HG02840 (cell line): ENCODE data around the gene SLC17A6.

Experiments
- ATAC-seq: cut with Tn5 transposase; IDR thresholded peaks from one replicate; pipeline ENCODE4 v1.9.1; 2021; ENCODE audit warnings: mild to moderate bottlenecking, moderate library complexity, moderate number of reproducible peaks; ENCODE audit not compliant: unreplicated experiment, low FRiP score

Gene SLC17A6

DNA sequence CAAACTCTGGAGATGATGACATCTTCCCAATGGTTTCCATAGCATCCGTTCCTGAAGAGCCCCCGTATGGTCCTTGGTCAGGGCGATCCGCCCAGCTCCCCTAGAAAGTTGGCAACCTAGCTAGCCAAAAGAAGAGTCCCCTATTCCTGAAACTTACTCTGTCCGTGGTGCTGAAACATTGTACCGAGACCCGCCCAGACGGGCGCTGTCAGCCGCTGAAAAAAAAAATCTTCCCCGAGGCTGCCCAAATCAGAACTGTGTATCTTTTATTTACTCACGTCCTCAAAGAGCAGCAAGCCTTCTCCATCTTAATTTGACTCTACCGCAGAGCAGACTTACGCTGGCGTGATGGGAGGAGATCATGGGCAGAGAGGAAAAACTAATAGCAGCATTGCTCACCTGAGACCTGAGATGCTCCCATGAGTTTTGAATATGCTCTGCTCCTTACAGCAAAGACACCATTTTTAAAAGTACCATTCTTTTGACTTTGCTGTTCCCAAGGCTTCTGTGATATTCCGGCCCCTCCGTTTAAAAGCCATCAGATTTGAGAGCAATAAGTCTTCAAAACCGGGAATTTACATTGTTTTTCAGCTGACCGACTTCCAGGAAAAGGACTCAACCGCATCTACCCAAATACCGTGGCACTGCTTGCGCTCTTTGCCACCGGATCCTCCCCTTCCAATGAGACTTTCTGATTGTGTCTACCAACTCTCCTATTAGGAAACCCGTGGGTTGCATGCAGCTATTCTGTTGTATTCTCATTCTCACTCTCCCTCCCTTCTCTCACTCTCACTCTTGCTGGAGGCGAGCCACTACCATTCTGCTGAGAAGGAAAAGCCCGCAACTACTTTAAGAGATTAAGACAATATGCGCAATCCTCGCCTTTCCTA, at the start of gene SLC17A6:
Gene SLC17A6, plus strand, starts transcription at position 786 of the 890 bp plus-strand sequence. CDS start 153 bp downstream, outside the sequence.
- no peak for ATAC-seq

DNA sequence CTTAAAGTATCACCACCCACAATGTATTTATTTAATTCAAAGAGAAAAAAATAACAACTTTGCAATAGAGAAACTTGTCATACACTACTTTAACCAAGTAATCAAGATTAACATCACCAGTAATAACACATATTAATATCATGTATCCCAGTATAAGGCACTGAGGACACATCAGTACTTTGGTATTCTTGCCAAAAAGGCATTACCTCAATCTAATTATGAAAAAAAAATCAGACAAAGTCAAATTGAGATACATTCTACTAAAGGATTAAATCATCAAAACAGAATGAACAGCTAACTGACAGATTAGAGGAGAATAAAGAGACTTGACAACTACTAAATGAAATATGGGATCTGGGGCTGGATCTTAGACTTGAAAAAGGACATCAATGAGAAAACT, 35.8 kb upstream of the SLC17A6 start:
- no peak for ATAC-seq

DNA sequence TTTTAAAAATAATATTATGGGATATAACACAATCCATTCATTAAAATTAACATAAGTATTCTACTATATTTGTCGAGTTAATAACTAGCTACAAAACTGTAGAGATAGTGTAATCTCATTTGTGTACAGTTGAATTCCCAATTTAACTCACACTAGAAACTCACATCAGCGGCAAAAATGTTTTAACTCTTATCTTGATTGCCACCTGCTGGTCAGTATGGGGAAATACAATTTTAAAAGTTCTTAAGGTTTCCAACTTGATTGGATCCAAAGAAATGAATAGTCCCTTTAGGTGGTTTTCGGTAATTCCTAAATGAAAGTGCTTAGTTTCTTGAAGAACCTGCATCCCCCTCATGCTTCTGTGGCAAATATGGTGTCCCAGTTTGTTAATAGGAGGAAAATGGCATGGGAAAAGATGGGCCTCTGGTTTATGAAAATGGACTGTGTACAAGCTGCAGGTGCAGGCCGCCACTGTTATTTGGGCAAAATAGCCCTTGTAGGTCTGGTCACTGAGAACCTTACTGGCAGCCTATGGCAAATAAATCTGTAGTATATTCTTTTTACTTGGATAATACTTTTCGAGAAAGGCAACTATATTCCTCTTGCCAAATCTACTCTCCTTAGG, 33.7 kb upstream of the SLC17A6 start:
- ATAC-seq, result no peak

DNA sequence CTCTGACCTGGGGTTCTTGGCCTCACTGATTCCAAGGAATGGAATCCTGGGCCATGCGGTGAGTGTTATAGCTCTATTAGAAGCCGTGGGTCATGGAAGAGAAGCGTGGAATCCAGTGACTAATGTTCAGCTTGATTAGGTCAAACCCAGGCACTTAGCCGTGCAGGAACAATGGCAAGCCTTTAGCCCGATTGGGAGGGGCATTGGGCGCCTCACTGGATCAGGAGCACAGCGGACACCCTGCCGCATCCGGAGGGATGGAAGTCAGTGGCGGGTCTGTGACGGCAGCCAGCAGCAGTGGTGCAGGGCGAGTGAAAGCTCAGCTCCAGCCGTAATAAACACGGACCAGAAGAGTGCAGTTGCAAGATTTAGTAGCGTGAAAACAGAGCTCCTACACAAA, 20.5 kb upstream of the SLC17A6 start:
- no peak for ATAC-seq

DNA sequence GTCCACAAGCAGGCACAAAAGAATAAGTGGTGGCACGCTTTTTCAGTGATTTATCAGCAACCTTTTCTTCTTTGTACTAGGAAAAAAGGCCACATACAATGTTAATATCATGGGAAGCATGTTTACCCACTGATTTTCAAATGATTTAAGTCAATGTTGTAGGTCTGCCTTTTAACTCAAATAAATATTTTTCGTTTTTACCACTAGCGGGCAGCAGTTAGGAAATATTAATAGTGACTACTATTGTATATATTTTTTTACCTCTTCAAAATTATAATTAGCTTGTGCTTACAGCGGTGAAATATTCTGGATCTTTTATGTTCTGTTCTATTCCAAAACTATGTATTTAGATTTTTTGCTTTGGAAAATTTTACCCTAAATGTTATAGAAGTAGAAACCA, 6.4 kb upstream of the SLC17A6 start:
- ATAC-seq, result no peak

DNA sequence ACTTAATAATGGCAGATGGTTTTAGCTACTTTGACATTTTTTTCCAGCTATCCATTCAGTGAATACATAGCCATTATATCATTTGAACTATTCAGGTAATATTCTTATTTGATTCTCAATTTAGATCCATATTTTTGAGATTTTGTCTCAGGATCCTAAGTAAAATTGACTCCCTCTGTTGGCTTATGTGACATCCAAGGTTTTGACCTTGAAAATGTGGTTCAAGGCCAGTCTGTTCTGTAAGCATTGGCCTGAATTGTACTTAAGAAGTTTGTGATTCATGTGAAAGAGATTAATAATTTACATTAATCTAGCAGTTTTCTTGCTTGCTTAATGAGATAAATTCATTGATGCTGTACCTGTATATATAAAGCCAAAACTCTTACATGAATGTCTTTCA, 1.6 kb upstream of the SLC17A6 start:
- ATAC-seq, result no peak

DNA sequence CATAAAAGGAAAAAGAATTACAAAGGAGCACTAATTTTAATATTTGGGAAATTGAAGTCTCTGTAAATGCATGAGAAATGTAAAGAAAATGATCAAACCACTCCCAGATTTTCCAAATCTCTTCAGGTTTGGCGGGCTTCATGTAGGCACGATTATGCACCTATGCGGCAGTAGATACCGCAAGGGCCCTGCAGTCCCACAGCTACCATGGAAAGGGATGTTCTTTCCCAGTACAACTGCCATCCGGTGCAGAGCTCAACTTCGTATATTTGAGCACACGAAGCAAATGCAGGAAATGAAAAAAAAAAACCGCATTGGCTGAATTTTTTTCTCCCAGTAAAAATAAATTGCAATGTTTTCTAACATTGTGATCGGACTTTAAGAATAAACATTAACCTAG, 1.4 kb downstream of the SLC17A6 start:
- ATAC-seq, result no peak

DNA sequence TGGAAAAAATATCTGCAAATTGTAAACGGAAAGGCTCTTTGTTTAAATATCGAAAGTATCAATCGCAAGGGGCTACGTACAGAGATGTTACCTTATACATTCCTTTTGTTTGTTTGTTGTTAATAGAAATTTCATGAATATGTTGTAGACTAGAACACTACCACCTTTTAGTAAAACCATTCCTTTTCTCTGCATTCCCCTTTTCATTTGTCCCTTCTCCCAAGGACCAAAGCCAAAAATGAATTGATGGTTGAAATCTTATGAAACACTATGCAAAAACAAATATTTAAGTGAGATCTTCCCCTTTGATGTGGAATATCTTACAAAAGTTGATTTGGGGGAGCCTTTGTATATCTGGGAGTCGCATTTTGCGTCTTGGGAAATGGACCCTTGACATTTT, 2.1 kb downstream of the SLC17A6 start:
- ATAC-seq, result no peak

DNA sequence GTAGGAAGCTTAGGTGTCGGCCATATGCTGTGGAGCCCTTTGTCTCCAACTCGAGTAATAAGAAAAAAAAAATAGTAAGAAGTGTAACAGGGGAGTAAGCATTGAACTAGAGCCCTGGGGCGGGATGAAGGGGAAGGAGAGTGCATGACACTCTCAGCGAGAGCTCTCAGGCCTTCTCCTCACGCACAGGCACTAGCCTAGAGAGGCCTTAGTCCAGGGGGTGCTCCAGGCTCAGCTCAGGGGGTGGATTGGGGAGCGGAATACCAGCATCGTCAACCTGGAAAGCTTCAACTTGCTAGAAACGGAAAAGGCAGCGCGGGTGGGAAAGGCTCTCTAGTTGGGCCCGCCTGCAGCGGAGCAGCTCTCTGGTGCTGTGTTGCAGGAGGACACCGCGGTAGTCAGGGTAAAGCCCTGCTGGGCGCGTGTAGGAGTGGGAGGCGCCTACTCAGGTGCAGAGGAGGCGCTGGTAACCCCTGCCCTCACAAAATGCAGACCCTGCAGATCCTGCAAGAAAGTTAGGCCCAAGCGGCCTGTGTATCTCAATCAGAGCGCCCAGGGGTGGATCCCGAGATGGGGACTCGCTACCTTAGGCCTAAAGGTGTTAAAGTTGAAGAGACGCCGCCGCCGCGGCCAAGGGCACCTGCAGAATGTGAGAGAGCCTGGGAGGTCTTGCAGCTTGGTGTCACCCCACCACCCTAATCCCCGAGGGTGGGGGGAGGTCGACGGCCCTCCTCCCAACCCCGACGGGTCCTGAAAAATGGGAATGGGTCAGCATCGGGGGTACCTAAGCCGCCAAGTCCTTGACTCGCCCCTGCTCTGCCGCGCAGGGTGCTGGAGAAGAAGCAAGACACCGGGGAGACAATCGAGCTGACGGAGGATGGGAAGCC, 2.8 kb downstream of the SLC17A6 start:
- no peak for ATAC-seq

DNA sequence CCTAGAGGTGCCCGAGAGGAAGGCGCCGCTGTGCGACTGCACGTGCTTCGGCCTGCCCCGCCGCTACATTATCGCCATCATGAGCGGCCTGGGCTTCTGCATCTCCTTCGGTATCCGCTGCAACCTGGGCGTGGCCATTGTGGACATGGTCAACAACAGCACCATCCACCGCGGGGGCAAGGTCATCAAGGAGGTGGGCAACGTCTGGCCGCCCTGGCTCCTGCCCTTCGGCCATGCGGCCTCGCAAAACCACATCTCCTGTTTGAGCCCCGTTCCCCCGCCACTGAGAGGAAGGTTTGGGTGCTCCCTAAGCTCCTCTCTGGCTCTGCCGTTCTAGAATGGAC, 3.4 kb downstream of the SLC17A6 start:
- no peak for ATAC-seq

DNA sequence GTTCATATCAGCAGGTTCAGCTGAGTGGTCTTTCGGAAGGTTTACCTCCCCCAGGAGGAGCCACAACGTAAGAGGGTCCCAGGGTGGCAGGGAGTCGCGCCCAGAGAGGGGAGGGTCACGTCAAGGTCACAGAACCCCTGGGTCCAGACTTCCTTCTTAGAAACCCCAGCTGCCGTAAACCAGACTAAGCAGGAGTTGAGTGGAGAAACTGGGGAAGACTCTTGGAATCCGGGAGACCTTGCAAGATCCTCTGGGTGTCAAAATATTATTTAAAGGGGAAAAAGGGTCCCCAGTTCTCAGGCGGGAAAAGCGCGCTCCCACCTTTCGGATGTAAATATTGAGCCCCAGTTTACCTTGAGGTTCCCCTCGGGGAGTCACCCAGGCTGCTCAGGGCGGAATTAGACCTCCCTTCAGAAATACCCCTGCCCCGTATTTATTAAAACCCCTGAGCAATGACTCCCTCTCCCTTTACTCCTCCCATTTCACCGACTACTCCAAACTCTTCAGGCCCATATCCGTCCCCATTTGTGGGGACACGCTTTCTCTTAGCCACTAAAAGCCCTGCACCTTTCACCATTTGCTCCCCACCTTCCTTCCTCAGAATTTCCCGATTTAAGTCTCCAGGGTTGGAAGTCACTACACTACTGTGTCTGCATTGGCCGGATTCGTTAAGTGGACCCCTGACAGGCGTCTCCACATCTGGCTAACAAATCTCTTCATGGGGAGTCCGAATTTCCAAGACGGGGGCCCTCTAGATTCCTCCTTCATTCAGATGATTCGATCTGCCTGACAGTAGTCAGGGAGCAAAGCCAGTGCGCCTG, 4.2 kb downstream of the SLC17A6 start:
- ATAC-seq, result no peak

DNA sequence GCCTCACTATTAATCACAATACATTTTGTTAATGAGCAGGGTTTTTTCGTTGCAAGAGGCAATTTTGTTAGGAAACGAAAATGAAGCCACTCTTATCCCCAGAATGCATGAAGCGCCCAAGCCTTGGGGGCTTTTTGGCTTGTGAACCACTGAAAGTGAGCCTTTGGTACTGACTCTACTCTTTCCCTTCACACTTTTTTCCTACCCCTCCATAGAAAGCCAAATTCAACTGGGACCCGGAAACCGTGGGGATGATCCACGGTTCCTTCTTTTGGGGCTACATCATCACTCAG, 4.8 kb downstream of the SLC17A6 start:
- ATAC-seq, result no peak

DNA sequence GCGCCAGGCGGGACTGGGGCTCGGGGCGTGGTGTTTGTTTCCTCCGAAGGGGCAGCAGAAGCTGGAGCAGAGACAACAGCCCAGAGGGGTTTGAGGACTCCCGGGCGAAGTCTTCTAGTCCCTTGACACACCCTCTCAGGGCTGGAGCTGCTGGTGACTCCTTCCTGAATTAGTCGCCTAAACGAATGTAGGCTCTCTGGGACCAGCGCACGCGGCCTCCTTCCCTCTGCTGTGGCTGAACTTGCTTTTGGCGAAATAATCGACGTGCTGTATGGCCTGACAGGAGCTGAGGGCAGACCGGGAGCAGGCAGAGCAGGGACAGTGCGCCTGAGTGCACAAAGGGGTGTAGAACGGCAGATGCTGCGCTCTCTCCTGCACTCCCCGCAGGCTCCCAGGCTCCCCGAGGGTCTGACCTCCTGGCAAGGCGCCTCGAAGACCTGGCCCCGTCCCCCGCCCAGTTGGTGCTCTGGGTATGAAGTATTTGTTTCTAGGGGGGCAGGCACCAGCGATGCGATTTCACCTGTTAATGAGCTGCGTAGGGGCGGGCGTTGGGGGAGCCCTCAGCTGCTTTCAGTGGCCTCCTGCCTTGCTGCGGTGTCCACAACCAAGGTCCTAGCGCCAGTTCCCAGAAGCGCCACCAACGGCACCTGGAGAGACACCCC, 5.3 kb downstream of the SLC17A6 start:
- ATAC-seq, result no peak

DNA sequence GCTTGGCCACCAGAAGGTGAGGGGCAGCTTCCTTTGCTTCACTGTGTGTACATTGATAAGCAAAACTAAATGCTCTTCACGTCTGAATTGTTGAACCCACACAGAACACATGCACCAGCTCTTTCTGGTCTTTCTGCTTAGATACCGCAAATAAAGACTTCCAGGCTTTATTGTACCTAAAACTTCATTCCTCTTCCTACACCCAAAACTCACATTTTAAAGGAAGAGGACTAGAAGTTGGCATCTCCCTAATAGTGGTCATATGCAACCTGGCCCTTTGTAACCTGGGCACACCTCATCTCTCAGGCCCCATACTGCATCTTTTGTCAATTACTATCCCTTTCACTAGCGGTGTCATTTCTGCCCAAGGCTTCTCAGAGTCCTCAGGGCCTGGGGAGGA, 5.9 kb downstream of the SLC17A6 start:
- ATAC-seq, result no peak

DNA sequence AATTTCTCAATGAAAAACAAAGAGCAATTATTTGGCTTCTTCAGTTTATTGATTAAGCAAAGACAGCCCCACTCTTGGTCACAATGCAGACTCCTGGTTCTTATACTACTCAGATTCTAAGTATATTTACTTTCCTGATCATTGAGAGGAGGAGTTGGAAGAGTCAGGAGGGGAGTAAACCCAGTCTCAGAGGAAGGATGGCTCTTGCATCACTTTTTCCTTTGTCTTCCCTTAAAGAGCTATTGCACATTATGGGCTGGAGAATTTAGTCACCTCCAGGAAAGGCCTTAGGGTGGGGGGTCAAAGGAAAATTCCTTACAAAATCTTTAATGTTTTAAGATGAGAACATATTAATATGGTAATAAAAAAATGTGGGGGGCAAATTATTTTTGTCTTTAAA, 8.1 kb downstream of the SLC17A6 start:
- ATAC-seq, result no peak

DNA sequence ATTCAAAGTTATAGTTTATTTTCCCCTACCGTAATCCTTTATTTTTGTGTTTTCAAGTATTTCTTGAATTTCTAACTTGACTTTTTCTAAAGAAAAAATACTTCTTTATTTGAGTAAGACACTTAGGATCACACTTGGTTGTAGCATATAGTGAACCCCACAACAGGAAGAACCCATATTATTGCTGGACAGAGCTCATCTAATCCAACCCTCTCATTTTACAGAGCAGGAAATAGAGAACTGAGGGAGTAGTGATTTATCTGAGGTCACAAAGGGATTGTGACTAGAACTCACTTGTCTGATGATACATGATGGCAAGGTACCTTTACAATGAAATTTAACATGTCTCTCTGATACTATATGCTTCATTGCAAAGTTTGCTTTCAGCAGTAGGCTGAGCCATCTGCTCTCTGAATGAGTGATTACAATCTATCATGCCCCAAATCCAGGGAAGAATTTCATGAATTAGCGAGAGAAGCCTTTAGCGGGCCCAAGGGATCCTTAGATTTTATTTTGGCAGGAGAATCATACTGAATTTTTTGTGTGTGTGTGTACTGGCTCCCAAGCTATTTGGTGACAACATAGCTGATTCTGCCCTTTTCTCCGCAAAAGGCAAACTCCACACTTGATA, 9.8 kb downstream of the SLC17A6 start:
- no peak for ATAC-seq

DNA sequence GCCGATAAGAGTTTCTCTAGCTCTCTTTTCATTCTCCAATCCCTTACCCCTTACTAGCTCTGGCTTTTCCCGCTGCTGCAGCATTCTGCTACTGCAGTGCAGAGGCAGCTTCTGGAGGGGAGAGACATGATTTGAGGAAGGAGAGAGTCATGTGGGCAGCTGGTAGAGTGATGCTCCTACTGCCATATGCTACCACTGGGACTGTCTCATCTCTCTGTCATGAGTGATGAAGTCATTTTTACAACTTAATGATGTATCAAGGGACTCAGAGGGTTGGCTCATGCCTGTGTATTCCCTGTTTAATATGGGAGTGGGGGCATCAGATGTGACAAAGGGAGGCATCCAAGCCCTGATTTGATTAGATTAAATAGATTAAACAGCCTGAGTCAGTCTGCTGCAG, 11.3 kb downstream of the SLC17A6 start:
- ATAC-seq, result no peak

DNA sequence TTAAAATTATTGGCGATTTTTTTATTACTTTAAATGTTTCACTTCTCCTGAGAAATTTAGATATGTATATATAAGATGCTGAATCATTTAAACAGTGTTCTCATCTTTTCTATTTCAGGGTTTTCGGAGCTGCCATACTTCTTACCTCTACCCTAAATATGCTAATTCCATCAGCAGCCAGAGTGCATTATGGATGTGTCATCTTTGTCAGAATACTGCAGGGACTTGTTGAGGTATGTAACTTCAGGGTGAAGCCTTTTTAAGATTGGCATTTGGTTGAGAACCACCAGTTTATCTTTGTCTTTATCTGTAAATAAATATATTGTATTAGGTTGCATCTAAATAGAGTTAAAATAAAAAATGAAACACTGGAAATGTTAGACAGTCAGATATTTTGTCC, 21.1 kb downstream of the SLC17A6 start:
- no peak for ATAC-seq

DNA sequence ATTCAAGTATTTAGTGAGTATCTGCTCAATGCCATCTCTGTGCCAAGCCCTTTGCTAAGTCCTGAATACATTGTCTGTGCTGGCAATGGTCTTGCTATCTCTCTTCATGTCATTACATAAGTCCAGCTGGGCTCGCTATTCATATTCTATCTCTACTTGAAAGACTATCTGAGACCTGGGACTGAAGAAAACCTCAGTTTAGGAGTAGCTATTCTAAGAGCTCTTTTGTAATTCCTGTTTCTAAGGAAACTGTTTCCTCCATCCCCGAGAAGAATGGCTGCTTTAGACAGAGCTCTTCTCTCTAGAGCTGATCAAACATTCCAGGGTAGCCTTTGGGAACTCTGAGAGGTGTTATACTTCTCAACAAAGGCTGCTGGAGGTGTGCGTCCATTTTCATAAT, 33.0 kb downstream of the SLC17A6 start:
- ATAC-seq, result no peak

DNA sequence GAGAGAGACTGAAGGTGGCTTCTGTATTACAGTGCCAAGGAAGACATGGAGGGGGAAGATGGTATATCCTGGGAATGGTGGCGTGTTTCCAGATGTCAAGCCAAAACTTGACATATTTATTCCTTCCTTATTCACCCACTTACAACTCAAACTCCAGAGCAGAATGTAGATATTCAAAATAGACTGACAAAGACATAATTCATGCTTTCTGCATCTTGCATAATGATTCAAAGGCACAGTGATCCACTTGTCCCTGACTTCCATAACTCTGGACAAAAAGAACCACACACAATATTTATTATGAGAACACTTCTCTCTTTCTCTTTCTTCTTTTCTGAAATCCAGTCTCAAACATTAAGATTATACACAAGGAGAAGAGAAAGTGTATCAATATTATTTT, 48.9 kb downstream of the SLC17A6 start:
- no peak for ATAC-seq
